GM10847 (cell line): ENCODE data around the gene MATR3.

ENCODE experiments used
- POLR2A ChIP-seq: IDR thresholded peaks from 2 replicates; pipeline ENCODE4 v1.6.1; 2011; ENCODE audit not compliant: insufficient read length; ENCODE audit errors: extremely low read depth

MATR3 gene

DNA sequence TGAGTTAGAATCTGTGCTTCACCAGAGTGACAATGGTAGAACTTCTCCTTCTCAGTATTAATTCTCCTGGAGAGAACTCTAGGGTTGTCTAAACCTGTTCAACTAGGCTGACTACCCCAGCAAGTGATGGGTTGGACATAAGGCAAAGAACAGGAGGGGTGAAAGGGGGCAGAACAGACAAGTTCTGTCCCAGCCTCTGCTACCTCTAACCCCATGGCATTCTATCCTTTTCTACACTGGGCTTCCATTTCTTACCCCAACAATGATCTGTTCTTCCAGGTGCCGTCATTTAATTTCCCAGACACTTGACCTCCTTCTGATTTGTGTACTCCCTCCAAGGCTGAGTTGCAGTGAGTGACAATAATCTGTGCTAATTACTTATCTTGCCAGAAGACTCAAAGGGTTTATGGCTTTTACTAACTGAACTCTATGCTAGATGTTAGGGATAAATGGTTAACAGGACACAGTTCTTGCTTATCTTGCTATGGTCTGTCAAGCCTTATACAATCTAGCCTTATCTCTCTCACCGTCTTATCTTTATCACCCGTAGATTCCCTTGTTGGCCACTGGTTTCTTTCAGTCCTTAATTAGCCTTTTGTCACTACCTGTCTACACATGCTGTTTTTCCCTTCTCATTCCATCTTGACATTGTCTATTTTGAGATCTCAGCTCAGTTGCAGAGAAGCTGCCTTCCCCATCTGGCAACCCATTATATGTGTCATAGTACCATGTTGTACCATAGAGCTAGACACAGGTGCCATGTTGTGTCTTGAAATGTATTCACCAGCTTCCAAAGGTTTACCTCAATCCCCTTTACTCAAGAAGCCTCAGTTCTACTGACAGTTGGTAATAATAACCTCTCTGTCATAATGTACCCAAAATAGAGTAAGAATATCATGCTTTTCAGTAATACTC is 10.0 kb upstream of the MATR3 start:
- no peak for TF ChIP-seq POLR2A

DNA sequence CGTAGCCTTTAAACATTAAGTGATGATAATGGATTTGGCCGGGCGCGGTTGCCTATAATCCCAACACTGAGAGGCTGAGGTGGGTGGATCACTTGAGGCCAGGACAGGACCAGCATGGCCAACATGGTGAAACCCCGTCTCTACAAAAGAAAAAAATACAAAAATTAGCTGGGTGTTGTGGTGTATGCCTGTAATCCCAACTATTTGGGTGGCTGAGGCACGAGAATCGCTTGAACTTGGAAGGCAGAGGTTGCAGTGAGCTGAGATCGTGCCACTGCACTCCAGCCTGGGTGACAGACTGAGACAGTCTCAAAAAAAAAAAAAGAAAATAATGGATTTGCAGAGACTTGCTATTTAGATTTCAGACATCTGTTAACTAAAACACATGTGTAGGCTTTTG is 9.2 kb upstream of the MATR3 start:
- TF ChIP-seq POLR2A, result no peak

DNA sequence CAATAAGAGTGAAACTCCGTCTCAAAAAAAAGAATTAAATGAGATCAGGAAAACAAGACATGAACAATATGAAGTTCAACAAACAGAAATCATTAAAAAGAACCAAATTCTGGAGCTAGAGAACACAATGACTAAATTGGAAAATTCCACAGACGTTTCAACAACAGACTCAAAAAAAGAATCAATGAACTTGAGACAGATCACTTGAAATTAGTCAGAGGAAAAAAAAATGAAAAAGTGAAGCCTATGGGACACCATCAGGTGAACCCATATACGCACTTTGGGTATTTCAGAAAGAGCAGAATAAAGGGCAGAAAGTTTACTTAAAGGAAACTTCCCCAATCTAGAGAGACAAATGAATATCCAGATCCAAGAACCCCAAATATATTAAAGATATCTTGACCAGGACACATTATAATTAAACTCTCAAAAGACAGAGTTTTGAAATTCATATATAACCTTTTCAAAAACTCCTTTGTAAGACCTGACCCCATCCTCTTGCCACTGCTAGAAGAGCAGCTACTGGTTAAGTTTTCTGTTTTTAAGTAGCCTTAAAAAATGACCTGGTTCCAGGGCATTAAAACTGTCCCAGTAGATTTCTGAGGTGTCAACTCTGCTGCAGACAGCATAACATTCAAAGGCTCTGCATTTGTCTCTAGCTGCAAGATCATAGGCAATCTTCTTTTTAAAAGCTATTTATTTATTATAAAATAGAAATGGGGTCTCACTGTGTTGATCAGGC is 7.7 kb upstream of the MATR3 start:
- TF ChIP-seq POLR2A, result no peak

DNA sequence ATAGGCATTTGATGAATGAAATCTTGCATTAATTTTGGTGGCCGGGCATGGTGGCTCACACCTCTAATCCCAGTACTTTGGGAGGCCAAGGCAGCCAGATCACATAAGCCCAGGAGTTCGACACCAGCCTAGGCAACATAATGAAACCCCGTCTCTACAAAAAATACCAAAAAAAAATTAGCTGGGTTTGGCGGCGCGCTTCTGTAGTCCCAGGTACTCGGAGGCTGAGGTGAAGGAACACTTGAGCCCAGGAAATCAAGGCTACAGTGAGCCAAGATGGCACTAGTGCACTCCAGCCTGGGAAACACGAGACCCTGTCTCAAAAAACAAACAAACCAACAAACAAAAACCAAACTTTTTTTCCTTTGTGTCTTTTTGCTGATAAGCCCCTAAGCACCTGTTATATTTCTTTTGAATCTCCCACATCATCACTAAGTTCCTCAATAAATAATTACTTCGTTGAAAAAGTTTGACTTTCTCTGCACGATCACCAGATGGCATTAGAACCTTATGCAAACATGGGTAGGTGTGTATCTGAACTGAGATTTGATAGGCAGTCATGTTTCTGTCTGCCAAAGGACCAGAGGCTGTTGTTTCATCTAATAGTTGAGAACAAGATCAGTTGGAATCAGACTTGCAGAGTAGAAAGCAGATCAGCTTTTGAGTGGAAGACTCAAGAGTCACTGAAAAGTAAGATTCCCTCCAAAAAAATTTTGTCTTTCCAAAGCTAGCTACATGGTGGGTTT is 5.5 kb upstream of the MATR3 start:
- TF ChIP-seq POLR2A, result no peak

DNA sequence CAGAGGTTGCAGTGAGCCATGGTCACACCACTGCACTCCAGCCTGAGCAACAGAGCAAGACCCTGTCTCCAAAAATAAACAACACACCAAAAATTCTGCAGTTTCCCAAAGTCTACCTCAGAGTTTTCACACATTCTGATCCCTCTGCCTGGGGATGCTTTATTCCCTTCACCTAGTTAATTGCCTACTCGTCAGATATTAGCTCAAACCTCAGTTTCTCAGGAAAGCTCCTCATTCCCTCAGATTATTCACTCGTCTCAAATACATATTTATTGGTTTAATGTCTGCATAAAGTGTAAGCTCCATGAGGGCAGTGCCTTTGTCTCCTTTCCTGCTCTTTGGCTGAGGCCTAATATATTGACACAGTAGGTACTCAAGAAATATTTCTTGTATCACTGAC is 2.5 kb upstream of the MATR3 start:
- TF ChIP-seq POLR2A, result no peak

DNA sequence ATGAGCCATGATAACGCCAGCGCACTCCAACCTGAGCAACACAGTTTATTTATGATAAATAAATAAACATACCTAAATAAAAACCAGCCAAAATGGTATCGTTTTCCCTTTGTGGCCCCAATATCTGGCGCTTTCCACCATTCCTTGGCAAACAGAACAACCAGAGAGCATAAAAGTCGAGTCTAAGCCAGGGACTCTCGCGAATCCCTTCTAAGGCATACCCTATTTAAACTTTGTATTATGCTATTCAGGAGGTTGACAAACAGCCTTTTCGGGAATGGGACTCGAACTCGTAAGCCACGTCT is 386 bp upstream of the MATR3 start:
- no peak for TF ChIP-seq POLR2A

DNA sequence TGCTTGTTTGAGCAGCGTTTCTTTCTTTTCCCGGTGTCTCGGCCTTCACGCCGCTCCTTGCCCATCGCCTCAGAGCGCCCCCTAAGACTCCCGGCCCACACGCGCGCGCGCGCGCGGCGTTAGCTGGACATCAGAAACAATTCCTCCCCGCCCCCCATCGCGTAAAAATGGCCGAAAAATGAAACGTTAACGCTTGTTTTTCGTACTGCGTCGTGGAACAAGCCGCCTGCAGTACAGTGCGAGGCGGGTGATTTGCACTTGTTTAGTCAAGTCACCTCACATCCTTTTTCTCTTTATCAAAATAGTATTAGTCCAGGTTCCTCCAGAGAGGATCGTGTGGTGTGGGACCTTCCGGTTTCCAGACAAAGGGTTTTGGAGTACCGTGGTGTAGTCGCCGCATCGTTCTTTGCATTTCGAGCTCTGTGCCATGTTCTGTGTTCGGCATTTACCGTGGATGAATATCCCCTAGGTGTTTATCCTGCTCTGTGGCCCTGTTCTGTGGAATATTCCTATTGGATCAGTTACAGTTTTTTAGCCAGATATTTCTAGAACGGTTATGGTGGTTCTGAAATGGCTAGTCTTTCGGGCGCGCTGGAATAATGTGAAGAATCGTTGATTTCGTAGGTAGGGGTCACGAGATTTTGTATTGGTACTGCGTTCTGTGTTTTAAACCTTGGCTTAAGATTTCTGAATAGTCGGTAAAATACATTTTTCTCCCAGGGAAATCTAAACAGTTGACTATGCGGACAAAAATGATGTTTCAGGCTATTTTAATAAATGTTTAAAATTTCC is 1.0 kb downstream of the MATR3 start:
- TF ChIP-seq POLR2A, result no peak

DNA sequence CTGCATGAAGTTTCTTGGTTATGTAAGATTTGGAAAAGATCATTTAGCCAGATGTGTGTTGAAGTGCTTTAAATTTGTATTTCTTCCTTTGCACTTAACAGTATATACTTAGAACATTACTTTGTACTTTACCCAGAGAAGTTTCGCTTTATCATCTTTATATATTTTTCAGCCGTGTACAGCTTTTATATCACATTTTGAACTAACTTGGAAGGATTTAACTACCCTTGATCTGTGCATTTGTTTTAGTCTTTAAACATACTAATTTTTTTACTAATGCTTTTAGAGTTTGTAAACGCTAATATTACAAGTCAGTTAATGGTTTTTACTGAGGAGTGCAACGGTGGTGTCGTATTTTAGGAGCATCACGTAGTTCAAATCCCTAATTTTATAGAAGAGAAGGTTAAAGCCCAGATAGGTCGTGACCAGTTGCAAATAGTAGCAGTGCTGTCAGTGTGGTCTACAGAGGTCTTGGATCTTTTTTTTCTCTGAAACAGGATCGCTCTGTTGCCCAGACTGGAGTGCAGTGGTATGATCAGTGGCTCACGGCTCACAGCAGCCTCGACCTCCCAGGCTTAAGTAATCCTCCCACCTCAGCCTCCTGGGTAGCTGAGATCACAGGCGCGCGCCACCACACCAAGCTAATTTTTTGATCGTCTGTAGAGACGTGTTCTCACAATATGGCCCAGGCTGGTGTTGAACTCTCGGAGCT is 2.0 kb downstream of the MATR3 start:
- TF ChIP-seq POLR2A, result no peak

DNA sequence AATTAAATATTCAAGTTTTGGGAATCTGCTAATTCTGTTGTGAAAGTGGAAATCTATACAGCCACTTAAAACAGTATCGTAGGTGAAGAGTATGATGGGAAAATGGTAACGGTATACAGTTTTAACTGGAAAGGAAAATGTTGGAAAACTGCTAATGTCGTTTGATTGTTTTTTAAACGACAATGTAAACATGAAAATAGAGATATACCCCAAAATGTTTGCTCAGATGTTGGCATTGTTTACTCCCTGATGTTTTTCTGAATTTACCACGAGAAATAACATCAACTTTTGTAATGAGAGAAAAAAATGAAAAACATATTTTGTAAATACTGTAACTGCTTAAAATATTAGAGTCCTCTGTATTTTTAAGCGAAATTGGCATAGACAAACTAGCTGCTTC is 2.7 kb downstream of the MATR3 start:
- TF ChIP-seq POLR2A, result no peak

DNA sequence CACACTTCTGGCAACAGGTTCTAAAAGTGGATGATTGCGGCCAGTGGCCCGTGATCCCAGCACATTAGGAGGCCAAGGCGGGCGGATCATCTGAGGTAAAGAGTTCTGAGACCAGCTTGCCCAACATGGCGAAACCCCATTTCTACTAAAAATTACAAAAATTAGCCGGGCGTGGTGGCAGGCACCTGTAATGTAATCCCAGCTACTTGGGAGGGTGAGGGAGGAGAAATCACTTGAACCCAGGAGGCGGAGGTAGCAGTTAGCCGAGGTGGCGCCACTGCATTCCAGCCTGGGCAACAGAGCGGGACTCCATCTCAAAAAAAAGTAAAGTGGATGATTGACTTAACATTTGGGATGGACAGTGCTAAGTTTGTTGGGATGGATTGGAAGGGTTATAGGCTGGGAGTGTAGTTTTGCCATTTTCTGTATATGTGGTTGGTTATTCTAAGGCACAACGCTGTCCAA is 3.4 kb downstream of the MATR3 start:
- no peak for TF ChIP-seq POLR2A

DNA sequence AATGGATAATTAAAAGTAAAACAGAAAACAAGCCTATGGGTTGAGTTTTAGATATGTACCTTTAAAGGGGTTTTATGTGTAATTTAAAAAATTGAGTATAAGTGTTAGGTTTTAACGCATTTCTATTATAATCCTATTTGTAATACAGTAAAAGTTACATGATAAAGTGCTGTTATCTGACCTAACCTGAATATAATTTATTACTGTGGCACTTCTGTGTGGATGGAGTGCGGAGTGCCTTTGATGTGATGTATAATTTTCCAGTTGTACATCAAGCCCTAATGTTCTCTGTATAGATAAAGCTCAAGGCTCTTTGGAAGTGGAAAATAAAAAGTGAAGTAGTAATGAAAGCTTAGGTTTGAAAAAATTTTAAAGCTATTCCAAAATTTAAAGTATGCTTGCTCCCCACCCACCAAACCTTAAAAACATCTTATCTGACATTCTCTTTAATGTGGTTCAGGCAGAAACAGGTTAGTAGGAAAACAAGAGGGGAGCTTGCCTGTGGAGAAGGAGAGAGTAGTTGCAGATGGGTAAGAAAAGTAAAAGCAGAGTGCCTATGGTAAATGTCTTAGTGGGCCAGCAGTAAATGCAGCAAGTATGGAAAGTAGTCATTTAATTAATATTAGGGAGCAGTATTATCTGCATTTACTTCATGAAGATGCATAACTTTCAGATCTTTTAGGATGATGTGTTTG is 4.0 kb downstream of the MATR3 start:
- no peak for TF ChIP-seq POLR2A

DNA sequence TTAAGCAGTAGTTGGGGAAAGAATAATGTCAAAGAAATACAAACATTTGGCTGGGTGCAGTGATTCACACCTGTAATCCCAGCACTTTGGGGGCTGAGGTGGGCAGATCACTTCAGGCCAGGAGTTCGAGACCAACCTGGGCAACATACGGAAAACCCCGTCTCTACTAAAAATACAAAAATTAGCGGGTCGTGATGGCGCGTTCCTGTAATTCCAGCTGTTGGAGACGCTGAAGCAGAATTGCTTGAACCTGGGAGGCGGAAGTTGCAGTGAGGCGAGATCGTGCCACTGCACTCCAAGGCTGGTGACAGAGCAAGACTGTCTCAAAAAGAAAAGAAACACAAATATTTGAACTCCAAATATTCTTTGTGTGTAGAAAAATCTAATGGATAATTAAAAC is 4.7 kb downstream of the MATR3 start:
- TF ChIP-seq POLR2A, result no peak

DNA sequence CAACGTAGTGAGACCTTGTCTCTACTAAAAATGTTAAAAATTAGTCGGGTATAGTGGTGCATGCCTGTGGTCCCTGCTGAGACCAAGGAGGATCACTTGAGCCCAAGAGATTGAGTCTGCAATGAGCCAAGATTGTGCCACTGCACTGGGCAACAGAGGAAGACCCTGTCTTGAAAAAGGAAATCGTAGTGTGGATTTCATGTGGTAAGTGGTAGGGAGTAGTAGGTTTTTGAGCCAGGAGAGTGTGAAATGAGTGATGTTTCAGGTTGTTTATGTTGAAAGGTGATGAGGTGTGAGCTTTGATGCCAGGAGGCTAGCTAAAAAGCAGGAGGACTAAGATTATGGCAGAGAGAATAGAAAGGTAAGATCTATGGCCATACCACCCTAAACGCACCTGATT is 5.9 kb downstream of the MATR3 start:
- no peak for TF ChIP-seq POLR2A
